Epidermal melanocyte (primary cell): ENCODE results near the gene ARR3.
"Not testable (repeated sequence)": the region's sequence is repeated elsewhere in the genome, so short reads cannot be mapped to it uniquely, and the experiment has no call there.

Experiments
- DNase-seq: peaks from one replicate; pipeline ENCODE4 v3.0.0; 2011; ENCODE audit warnings: low spot score; ENCODE audit not compliant: insufficient read length

ARR3 gene

DNA sequence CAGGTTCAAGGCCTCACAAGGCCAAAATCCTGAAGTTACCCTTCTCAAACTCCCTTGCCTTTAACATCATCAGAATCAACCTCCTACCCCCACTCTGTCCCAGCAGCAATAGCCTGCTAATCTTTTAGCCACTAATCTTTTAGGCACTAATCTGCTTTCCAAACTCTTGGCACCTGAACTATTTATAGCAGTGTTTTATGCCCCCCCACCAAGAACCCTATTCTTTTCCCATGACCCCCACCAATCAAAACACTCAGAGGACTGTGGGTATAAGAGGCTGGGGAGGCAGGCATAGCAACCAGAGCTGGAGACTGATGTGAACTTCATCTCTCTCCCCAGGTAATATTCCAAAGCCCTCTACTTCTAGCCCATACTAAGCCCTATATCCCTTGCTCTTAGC is at the start of gene ARR3:
TSS of gene ARR3 (plus strand) at position 301 of the 400 bp plus-strand sequence. CDS start 1,052 bp downstream, outside the sequence.
- no peak for DNase-seq

GRCh38 chrX:70219938-70220764 is 48.0 kb upstream of the ARR3 start:
- DNase-seq: no peak

DNA sequence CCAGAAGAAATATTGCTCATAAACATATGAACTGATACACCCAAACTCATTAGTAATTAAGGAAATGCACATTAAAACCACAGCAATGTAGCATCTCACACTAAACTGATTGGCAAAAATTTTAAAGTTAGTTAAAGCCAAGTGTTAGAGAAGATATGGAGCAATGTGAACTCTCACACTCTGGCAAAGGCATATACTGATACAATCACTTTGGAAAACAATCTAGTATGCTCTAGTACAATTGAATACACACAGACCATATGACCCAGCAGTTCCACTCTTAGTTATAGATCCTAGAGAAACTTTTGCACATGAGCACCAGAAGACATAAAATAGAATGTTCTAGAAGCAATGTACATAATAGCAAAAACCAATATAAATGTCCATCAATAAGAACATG is 42.1 kb upstream of the ARR3 start:
- no peak for DNase-seq

DNA sequence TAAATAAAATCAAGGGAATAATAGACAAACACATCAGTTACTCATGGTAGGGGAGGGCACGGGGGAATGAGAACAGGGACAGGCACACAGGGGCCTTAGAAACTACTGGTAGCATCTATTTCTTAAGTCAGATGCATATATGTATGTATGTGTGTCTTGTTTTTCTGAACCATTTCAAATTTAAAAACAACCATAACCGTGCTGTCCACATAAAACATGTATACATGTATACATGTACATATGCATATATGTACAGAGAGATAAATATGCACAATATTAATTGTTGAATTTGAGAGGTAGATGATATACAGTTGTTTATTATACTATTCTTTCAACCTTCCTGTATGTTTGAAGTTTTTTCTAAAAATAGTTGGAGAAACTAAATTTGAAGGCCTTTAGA is 41.4 kb upstream of the ARR3 start:
- DNase-seq: no peak

DNA sequence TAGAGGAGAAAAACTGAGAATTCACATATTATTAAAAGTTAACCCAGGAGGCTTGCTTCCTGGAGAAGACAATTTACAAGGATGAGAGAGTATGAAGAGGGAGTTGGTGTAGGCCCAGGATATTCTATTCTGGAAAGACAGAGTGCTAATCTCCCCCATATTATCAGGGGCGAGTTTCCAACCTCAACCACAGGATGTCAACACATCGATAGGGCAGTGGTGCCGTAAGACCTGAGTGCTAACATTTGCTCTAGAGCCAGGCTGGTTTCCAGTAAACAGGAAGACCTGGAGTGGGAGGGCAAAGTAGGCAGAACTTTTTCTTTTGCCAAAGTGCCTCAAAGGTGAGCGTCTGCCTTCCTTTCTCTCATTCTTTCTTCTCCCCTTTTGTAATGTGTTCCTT is 36.5 kb upstream of the ARR3 start:
- no peak for DNase-seq

- DNase-seq: no peak
Measured at GRCh38 chrX:70234355-70234754, 33.8 kb upstream of the ARR3 start, which contains the start of gene AWAT1. TSS of gene AWAT1 (plus strand) at chrX:70234655. CDS start at chrX:70234696, 41 bp downstream.

DNA sequence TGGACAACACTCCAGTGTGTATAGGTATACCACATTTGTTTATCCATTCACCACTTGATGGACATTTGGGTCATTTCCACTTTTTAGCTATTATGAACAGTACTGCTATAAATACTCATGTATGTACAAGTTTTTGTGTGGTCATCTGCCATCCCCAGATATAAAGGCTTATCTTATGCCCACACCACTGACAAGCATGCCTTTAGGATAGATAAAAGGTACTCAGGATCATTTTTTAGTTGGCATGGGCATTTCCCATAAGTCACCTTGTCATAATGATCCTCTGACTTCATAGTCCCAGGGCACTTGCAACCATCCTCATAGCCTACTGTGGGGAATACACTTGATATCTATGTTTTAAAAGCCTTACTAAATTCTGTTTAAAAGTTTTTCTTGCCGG is 27.4 kb upstream of the ARR3 start:
- no peak for DNase-seq

GRCh38 chrX:70241501-70241900 is 26.6 kb upstream of the ARR3 start:
- DNase-seq: no peak

DNA sequence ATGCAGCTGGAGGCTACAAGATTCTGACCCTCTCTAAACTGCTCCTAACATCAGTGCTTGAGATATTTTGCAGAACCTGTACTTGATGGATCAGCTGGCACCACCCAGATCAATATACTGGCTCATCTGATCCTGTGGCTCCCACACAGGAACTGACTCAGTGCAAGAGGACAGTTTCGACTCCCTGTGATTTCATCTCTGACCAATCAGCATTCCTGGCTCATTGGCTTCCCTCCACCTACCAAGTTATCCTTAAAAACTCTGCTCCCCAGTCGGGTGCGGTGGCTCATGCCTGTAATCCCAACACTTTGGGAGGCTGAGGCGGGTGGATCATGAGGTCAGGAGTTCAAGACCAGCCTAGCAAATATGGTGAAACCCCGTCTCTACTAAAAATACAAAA is 24.5 kb upstream of the ARR3 start:
- not testable (repeated sequence) for DNase-seq

GRCh38 chrX:70244881-70245280 is 23.3 kb upstream of the ARR3 start:
- DNase-seq: no peak

- no peak for DNase-seq
Measured at GRCh38 chrX:70247252-70247651, 20.9 kb upstream of the ARR3 start.

- no peak for DNase-seq
Measured at GRCh38 chrX:70252491-70252890, 15.6 kb upstream of the ARR3 start.

DNA sequence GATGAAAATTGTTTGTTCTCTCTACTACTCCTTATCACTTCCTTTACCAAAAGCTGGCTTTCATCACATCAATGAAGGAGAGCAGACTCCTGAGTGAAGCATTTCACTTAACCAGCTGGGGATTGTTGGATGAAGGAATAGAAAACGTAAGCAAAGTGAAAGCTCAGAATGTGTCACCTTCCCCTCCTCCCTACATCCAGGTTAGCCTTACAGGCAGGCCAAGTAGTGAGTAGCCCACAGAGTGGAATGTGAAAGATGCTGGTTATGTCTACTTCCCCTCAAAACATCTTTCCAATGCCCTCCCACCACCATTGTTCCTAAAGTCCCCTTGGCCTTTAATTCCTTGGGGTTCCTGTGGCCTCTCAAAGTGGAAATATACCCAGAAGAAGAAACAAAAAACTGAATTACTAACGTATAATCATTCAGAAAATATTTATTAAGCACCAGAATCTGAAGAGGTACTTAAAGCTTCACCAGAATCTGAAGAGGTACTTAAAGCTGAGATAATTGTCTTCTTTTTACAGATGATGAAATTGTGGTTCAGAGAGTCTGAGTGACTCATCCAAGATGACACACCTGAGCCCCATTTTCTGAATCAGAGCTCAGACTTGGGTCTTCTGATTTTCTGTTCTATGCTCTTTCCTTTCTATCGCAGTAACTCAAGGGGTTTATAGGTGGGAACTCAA is 14.6 kb upstream of the ARR3 start:
- no peak for DNase-seq

DNA sequence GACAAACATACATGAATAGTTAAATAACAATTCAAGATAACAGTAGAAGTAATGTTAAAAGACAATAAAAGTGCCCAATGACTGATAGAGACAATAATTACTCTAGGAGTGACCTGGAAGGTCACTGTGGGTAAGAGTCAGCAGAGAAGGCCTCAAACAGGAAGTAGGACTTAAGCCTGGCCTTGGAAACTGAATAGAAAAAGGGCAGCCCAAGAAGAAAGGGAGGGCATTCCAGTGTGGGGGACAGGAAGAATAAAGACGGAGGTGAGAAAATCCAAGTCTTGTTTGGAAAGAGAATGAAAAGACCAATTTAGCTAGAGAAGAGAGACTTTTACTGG is 14.1 kb upstream of the ARR3 start:
- DNase-seq: no peak

DNA sequence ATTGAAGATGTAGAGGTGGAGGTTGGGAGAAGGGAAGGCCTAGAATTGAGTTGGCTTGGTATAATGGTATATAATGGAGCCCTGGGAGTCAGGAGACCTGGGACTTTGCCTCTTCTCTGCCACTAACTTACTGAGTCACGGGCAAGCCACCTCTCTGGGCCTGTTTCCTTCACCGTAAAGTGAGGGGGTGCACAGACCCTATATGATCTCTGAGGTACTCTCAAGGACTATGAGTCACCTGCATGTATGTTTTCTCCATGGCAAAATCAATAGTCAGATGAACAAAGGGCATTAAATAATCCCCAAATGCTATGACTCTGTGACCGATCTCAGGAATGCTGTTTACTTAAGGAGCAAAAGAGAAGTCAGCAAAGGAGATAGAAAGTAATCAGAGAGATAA is 13.2 kb upstream of the ARR3 start:
- DNase-seq: no peak

DNA sequence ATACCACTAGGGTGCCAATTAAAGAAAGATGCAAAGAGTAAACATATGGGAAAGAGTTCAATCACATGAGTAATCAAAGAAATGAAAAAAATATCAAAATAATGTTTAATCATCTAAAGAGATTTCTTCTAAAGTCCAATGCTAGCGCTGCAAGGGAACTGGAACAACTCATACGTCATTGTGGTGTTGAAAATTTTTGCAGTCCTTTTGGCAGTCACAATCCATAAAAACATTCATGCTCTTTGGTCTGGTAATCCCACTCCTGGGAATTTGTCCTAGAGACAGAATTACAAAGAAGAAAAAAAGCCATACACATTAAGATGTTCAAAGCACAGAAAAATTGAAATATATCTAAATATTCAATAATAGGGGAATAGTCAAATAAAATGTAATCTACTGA is 12.7 kb upstream of the ARR3 start:
- no peak for DNase-seq

DNA sequence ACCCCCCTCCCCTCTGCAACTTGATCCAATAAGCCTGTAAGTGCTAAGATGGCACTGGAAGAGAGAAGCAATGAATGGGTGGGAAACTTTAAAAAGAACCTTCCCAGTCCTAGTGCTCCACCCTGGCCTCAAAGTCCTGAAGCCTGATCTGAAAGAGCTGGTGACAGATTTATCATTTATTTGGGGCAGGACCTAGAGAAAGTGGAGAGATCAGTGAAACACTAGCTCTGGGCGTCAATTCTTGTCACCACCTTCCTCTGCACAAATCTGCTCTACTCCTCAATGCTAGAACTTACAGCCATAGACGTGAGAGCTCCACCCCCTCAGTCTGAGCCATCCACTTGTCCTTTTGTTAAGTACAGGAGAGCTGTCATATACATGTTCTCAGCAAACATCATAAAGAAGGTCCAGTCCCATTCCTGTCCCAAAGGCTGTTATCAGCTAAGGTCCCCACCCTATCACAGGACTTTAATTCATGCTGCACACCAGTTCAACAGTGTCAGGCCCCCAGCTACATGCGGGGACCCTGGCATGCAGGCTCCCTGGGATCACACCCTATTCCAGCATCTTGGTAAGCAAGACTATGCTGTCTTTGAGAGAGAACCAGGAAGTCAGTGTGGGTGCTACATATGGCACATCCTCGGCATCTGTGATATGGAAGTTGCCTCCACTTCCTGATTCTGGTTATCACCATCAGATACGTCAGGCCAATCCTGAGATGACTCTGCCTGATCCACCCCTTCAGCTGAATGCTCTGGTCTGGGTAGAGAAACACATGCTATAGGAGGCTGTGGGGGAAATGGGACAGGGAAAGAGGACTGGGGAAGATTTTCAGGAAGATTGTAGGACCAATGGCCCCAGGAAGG is 10.5 kb upstream of the ARR3 start:
- DNase-seq: no peak

DNA sequence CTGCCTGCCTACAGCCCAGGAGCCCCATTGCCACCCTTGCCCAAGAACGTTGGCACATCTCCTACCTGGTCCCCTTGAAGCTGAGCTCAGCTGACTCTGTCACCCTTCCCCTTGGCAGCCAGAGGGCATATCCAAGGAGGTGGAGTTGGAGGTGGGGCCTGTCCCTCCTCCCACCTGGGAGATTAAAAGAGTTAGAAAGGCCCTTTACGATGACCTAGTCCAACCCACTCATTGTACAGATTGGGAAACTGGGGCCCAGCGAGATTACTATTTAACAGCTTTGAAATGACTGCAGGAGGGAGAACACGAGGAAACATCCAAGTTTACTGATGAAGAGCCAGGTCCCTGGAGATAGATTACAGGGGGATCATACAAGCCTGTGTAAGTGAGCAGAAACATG is 8.0 kb upstream of the ARR3 start, which contains the start of gene P2RY4:
TSS of gene P2RY4 (minus strand) at position 101 of the 400 bp plus-strand sequence. CDS start 580 bp downstream, outside the sequence.
- DNase-seq: no peak

GRCh38 chrX:70262952-70263567 is 5.1 kb upstream of the ARR3 start:
- no peak for DNase-seq

DNA sequence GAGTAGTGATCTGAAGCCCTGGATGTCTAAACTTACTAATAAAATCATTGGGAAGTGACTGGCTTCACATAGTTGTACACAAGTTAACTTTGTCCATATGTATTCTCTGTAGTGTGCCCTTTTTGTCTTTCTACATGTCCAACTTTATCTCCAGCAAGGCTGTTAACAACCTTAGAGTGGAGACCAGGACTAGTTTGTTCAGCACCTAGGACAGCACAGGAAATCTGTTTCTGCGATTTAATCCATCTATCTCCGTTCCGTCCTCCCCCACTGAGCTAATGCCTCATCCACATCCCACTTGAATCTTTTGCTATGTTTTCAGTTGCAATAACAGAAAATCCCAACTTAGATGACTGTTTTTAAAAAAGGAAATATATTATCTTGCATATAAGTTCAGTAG is 3.4 kb upstream of the ARR3 start:
- DNase-seq: no peak

DNA sequence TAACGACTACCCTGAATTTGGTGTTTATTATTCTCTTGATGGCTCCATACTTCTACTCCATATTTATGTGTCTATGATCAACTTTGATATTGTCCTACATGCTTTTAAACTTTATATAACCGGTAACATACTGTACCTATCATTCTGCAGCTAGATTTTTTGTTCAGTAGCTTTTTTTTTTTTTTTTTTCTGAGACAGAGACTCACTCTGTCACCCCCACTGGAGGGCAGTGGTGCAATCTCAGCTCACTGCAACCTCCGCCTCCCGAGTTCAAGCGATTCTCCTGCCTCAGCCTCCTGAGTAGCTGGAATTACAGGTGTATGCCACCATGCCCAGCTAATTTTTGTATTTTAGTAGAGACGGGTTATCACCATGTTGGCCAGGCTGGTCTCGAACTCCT is 5.9 kb downstream of the ARR3 start:
- not testable (repeated sequence) for DNase-seq
